HG03135 (cell line): ENCODE results near the gene CYTH1.
"Not testable (repeated sequence)": the region's sequence is repeated elsewhere in the genome, so short reads cannot be mapped to it uniquely, and the experiment has no call there.

Experiments
- ATAC-seq: cut with Tn5 transposase; IDR thresholded peaks from one replicate; pipeline ENCODE4 v1.9.1; 2021; ENCODE audit warnings: mild to moderate bottlenecking, moderate library complexity; ENCODE audit not compliant: unreplicated experiment

Gene CYTH1

GRCh38 chr17:78674595-78675315 lies 107.3 kb downstream of the CYTH1 start:
- ATAC-seq: no peak

- no peak for ATAC-seq
These were observed 107.9 kb downstream of the CYTH1 start for GRCh38 chr17:78674156-78674555.

GRCh38 chr17:78673395-78673794 lies 108.7 kb downstream of the CYTH1 start:
- no peak for ATAC-seq

- ATAC-seq: no peak
These were observed 109.2 kb downstream of the CYTH1 start for GRCh38 chr17:78672871-78673371.

GRCh38 chr17:78672005-78672404 lies 110.1 kb downstream of the CYTH1 start:
- ATAC-seq: no peak

GRCh38 chr17:78671726-78672001 lies 110.4 kb downstream of the CYTH1 start:
- not testable (repeated sequence) for ATAC-seq

- ATAC-seq: no peak
These were observed 111.0 kb downstream of the CYTH1 start for GRCh38 chr17:78670850-78671725.

GRCh38 chr17:78669975-78670518 lies 112.0 kb downstream of the CYTH1 start:
- no peak for ATAC-seq

GRCh38 chr17:78669256-78669974 lies 112.7 kb downstream of the CYTH1 start:
- ATAC-seq: no peak

- no peak for ATAC-seq
These were observed 113.2 kb downstream of the CYTH1 start for GRCh38 chr17:78668847-78669246.

- ATAC-seq: no peak
These were observed 114.1 kb downstream of the CYTH1 start for GRCh38 chr17:78667741-78668640.

- ATAC-seq: no peak
These were observed 115.0 kb downstream of the CYTH1 start for GRCh38 chr17:78667091-78667490.

- no peak for ATAC-seq
These were observed 115.8 kb downstream of the CYTH1 start for GRCh38 chr17:78665952-78666920.

GRCh38 chr17:78665387-78665951 lies 116.6 kb downstream of the CYTH1 start:
- ATAC-seq: no peak

GRCh38 chr17:78664476-78665386 lies 117.3 kb downstream of the CYTH1 start:
- ATAC-seq: no peak

GRCh38 chr17:78661093-78661770 lies 120.8 kb downstream of the CYTH1 start:
- no peak for ATAC-seq

GRCh38 chr17:78659546-78659945 lies 122.5 kb downstream of the CYTH1 start:
- no peak for ATAC-seq
